ENCODE data around the gene KRT75. TPM values are rescaled to one million over a fixed set of nuclear protein-coding genes. Genes with fewer than 3 reads are reported as not detected.

Gene KRT75
- polyA plus RNA-seq, 1 donor from 2014 or later = not detected

GRCh38 chr12:52477651-52478050 is 43.5 kb upstream of the KRT75 start:
- Histone ChIP-seq H3K4me2 (ENCODE audit: low read length) (no peak overlapping the region), H3K79me2 (replicated peaks; ENCODE audit: insufficient read depth, low read length) (no peaks in the 10 kb centered on the region), H3K36me3 (ENCODE audit: insufficient read depth, low read length) (no peaks in the 10 kb centered on the region), H2AFZ (ENCODE audit: low read depth, low read length) (no peak overlapping the region), H3K9me2 (ENCODE audit: insufficient read depth, low read length) (no peaks in the 10 kb centered on the region), H3K9ac (ENCODE audit: low read length) (no peak overlapping the region), H3K9me3 (ENCODE audit: low read length) (no peaks in the 10 kb centered on the region), H3F3A (ENCODE audit: insufficient read depth, low read length, poor library complexity, severe bottlenecking) (no peaks in the 10 kb centered on the region), H3K4me3 (ENCODE audit: low read length) (no peak overlapping the region), H3K27ac (ENCODE audit: low read length) (no peak overlapping the region), H3K27me3 (ENCODE audit: insufficient read depth, low read depth, low read length) (no peaks in the 10 kb centered on the region), H4K20me1 (ENCODE audit: insufficient read depth) (no peaks in the 10 kb centered on the region)
- TF ChIP-seq EP300 (conservative IDR thresholded peaks at IDR 0.05; ENCODE audit: poor library complexity, severe bottlenecking) = no peak

- no peak overlapping the region for H3K27ac ChIP-seq (ENCODE audit: low read length)
- TF ChIP-seq SMC3 (conservative IDR thresholded peaks at IDR 0.05; ENCODE audit: poor library complexity) (no peak), REST (IDR thresholded peaks at IDR 0.05; ENCODE audit: borderline replicate concordance) (no peak), TAF1 (IDR thresholded peaks at IDR 0.05; ENCODE audit: low read depth) (no peak), CTCF (IDR thresholded peaks at IDR 0.05; ENCODE audit: poor library complexity, severe bottlenecking) (no peak), RAD21 (conservative IDR thresholded peaks at IDR 0.05) (no peak), EZH2 (IDR thresholded peaks at IDR 0.05; ENCODE audit: borderline replicate concordance, insufficient read depth, low read length, poor library complexity, severe bottlenecking) (no peak), EP300 (conservative IDR thresholded peaks at IDR 0.05; ENCODE audit: poor library complexity, severe bottlenecking) (no peak), MXI1 (conservative IDR thresholded peaks at IDR 0.05; ENCODE audit: poor library complexity, severe bottlenecking) (no peak), POLR2AphosphoS5 (IDR thresholded peaks at IDR 0.05) (no peak)
- no peaks in the 10 kb centered on the region for H3K9me3 ChIP-seq (ENCODE audit: low read length)
- no peak overlapping the region for H3K9ac ChIP-seq (ENCODE audit: low read length)
- H3K4me2 ChIP-seq (ENCODE audit: low read length) = no peak overlapping the region
- no peaks in the 10 kb centered on the region for H3F3A ChIP-seq (ENCODE audit: insufficient read depth, low read length, poor library complexity, severe bottlenecking)
- H2AFZ ChIP-seq (ENCODE audit: low read depth, low read length) = no peak overlapping the region
- no peaks in the 10 kb centered on the region for H3K36me3 ChIP-seq (ENCODE audit: insufficient read depth, low read length)
- no peak overlapping the region for H3K4me3 ChIP-seq (ENCODE audit: low read length)
- no peaks in the 10 kb centered on the region for H4K20me1 ChIP-seq (ENCODE audit: insufficient read depth)
- H3K79me2 ChIP-seq (replicated peaks; ENCODE audit: insufficient read depth, low read length) = no peaks in the 10 kb centered on the region
- no peaks in the 10 kb centered on the region for H3K9me2 ChIP-seq (ENCODE audit: insufficient read depth, low read length)
- no peaks in the 10 kb centered on the region for H3K27me3 ChIP-seq (ENCODE audit: insufficient read depth, low read depth, low read length)
Measured at GRCh38 chr12:52474212-52474611, 40.0 kb upstream of the KRT75 start.

GRCh38 chr12:52473768-52474167 is 39.6 kb upstream of the KRT75 start, which contains the start of gene KRT6C:
KRT6C (minus strand) TSS chr12:52473805; CDS start chr12:52473737, 68 bp downstream.
- no peak for TF ChIP-seq POLR2AphosphoS5 (IDR thresholded peaks at IDR 0.05)
- TF ChIP-seq REST (IDR thresholded peaks at IDR 0.05; ENCODE audit: borderline replicate concordance) = no peak
- no peak for TF ChIP-seq MXI1 (conservative IDR thresholded peaks at IDR 0.05; ENCODE audit: poor library complexity, severe bottlenecking)
- TF ChIP-seq RAD21 (conservative IDR thresholded peaks at IDR 0.05) = no peak
- TF ChIP-seq CTCF (IDR thresholded peaks at IDR 0.05; ENCODE audit: poor library complexity, severe bottlenecking) = no peak
- no peak for TF ChIP-seq SMC3 (conservative IDR thresholded peaks at IDR 0.05; ENCODE audit: poor library complexity)
- no peak for TF ChIP-seq TAF1 (IDR thresholded peaks at IDR 0.05; ENCODE audit: low read depth)
- TF ChIP-seq EZH2 (IDR thresholded peaks at IDR 0.05; ENCODE audit: borderline replicate concordance, insufficient read depth, low read length, poor library complexity, severe bottlenecking) = no peak
- no peak for TF ChIP-seq EP300 (conservative IDR thresholded peaks at IDR 0.05; ENCODE audit: poor library complexity, severe bottlenecking)
- Histone ChIP-seq H2AFZ (ENCODE audit: low read depth, low read length) (no peak within 1 kb of the TSS), H3K4me2 (ENCODE audit: low read length) (no peak within 1 kb of the TSS), H3K9me3 (ENCODE audit: low read length) (no peaks in the 10 kb centered on the region), H3K27ac (ENCODE audit: low read length) (no peak within 1 kb of the TSS), H3K9me2 (ENCODE audit: insufficient read depth, low read length) (no peaks in the 10 kb centered on the region), H3F3A (ENCODE audit: insufficient read depth, low read length, poor library complexity, severe bottlenecking) (no peaks in the 10 kb centered on the region), H3K36me3 (ENCODE audit: insufficient read depth, low read length) (no peaks in the 10 kb centered on the region), H3K4me3 (ENCODE audit: low read length) (no peak within 1 kb of the TSS), H3K9ac (ENCODE audit: low read length) (no peak within 1 kb of the TSS), H3K79me2 (replicated peaks; ENCODE audit: insufficient read depth, low read length) (no peaks in the 10 kb centered on the region), H3K27me3 (ENCODE audit: insufficient read depth, low read depth, low read length) (no peaks in the 10 kb centered on the region), H4K20me1 (ENCODE audit: insufficient read depth) (no peaks in the 10 kb centered on the region)

Measured in neural cell (in vitro differentiated cells).